Cardiac fibroblast (primary cell): ENCODE measurements around the gene DNAJC1.

Experiments used
- DNase-seq, 2 donors: peaks; one replicate each; pipeline versions ENCODE4 v3.0.0 to v3.0.0-alpha.2; 2010; ENCODE audit warnings: low read depth in 2 of 2
- H3K4me3 ChIP-seq, 2 donors: replicated peaks in 1 of 2; 1 replicate in 1 of 2; 2 replicates in 1 of 2; pipeline ENCODE4 v1.5.1; 2011; ENCODE audit warnings: low read depth in 2 of 2, low read length in 2 of 2, mild to moderate bottlenecking in 2 of 2, moderate library complexity in 1 of 2
- CTCF ChIP-seq: IDR thresholded peaks from one replicate; pipeline ENCODE4 v1.5.1; 2011; ENCODE audit warnings: low read depth, mild to moderate bottlenecking, low read length, inconsistent platforms

Gene DNAJC1

DNA sequence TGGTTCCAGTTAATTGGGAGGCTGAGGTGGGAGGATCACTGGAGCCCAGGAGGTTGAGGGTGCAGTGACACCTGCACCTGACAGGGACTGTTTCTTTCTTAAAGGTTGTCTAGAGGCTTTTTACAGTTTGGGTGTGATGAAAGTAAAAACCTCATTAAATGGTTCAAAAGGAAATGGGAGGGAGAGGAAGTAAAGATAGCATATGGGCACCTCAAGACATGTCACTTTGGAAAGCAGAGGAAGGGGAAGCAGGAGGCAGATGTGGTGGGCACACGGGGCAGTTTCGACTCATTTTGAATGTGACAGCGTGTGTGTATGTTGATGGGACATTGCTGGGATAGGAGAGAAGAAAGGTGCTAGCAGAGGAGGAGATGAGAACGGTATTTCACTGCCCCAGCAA lies 266.4 kb downstream of the DNAJC1 start:
- no peak overlapping the region for H3K4me3 ChIP-seq
- TF ChIP-seq CTCF: no peak
- DNase-seq: no peak

DNA sequence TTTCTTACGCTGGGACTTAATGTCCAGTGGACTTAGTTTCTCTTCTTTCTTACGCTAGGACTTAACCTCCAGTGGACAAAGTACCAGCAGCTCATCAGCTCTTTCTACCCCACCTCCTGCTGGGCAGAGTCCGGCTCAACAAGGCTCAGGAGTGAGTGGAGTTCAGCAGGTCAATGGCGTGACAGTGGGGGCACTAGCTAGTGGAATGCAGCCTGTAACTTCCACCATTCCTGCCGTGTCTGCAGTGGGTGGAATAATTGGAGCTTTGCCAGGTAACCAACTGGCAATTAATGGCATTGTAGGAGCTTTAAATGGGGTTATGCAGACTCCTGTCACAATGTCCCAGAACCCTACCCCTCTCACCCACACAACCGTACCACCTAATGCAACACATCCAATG lies 269.8 kb downstream of the DNAJC1 start:
- peak in 1 of 2 donors; percentile 27 for DNase-seq
- no peak overlapping the region for H3K4me3 ChIP-seq
- TF ChIP-seq CTCF: no peak

DNA sequence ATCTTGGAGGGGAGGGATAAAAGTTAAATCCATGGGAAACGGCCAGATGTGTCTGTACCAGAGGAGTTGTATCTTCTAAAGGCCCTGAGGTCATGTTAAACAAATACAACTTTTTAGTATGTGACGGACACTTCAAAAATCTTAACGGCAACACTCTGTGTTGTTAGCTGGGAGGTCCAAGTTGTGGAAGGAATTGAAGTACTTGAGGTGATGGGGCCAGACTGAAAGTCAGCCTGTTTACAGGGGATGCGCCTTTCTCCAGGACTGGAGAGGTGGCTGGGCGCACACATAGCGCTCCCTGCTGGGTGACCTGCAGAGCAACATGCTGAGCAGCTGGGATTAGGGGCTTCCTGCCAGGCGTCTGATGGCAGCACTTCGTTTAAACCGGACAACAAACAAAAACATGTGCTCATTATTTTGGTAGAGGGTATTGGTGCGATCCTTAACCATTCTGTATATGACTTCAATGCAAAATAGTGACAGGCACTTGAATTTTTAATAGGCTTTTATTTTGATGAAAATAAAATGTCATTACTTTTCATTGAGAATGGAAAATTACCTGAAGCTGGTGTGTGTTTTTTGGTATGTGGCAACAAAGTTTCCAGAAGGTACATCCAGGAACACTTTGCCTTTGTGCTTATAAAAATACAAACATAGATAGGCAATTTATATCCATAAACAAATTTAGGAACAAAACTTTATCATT lies 271.3 kb downstream of the DNAJC1 start:
- DNase-seq: peak; percentile 83 to 90
- H3K4me3 ChIP-seq: no peak overlapping the region
- TF ChIP-seq CTCF: peak; percentile 98

- TF ChIP-seq CTCF: no peak
- H3K4me3 ChIP-seq: no peak overlapping the region
- peak in 1 of 2 donors; percentile 14 for DNase-seq
These were observed 274.9 kb downstream of the DNAJC1 start for GRCh38 chr10:21728618-21729017.

GRCh38 chr10:21727452-21728168 lies 275.9 kb downstream of the DNAJC1 start:
- H3K4me3 ChIP-seq: no peak overlapping the region
- no peak for TF ChIP-seq CTCF
- DNase-seq: peak in 1 of 2 donors; percentile 21

GRCh38 chr10:21726601-21727225 lies 276.8 kb downstream of the DNAJC1 start:
- TF ChIP-seq CTCF: no peak
- no peak overlapping the region for H3K4me3 ChIP-seq
- no peak for DNase-seq
